T follicular helper cell (primary cell): ENCODE results near the gene ATP2A3.

Experiments used
- DNase-seq: peaks from one replicate; pipeline ENCODE4 v3.0.0-alpha.2; 2020; ENCODE audit warnings: low read depth

The ATP2A3 gene

GRCh38 chr17:3911271-3912053, 52.8 kb downstream of the ATP2A3 start:
- DNase-seq: peak; percentile 63

DNA sequence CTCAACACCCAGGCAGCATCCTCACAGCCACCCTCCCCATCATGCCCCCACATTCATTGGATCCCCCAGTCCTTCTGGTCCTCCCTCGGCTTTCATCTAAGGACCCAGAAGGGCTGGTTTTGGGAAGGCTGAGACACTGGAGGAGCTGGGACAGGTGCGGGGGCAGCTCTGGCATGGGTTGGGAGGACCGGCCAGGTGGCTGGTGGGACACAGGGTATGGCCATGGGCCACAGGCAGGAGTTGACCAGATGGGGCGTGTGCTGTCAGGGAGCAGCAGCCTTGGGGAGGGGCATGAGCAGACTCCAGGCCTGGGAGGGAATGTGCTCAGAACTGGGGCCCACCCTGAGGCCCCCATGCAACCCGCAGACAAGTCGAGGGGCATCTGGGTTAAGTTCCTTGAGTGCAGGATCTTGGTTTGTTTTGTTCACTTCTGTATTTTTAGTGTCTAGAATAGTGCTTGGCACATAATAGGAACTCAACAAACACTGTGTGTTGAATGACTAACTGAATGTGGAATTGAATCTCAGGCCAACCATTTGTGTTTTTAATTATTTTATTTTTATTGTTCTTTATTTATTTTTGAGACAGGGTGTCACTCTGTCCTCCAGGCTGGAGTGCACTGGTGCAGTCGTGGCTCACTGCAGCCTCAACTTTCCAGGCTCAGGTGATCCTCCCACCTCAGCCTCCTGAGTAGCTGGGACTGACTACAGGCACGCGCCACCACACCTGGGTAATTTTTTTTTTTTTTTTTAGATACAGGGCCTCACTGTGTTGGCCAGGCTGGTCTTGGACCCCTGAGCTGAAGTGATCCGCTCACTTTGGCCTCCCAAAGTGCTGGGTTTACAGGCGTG, 53.6 kb downstream of the ATP2A3 start:
- no peak for DNase-seq

GRCh38 chr17:3909257-3909656, 55.0 kb downstream of the ATP2A3 start:
- no peak for DNase-seq

GRCh38 chr17:3907483-3908216, 56.6 kb downstream of the ATP2A3 start:
- no peak for DNase-seq

DNA sequence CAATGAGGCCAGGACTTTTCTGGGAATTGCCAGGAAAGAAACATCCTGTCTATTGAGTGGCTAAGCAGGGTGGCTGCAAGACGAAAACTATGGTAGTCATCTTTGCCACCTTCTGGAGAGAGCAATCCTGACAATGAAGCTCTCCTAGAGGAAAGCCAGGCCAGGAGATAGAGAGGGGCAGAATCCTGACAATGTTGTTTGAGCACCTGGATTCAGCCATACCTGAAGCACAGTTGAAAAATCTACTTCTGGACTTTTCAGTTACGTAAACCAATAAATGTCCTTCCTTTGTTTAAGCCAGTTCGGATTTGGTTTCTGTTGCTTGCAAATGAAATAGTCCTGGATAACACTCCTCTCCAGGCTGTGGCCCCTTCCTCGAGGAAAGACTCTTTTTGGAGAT, 57.4 kb downstream of the ATP2A3 start:
- no peak for DNase-seq

DNA sequence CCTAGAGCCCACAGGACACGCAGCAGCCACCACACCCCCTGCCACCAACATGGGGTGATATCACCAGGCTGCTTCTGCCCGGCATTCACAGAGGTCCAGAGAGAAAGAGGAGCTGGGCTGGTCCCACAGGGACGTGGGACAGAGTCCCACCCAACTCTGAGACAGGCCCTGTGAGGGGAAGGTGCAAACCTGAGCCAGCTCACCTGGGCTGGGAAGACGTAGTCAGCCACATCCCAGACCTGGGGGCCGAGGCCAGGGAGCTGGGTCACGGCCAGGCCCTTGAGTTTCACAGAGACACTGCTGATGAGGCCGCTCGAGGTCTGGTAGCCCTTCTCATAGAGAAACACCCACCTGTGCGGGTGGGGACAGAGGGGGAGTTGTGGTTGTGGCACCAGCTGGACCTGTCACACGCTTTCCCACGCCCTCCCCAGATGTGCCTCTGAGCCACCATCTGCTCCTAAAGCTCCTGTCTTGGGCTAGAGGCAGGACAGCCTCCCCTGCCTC, 59.2 kb downstream of the ATP2A3 start:
- no peak for DNase-seq

- no peak for DNase-seq
Observed at GRCh38 chr17:3904501-3904900, 59.7 kb downstream of the ATP2A3 start.

- DNase-seq: no peak
Observed at GRCh38 chr17:3903881-3904290, 60.4 kb downstream of the ATP2A3 start.

DNA sequence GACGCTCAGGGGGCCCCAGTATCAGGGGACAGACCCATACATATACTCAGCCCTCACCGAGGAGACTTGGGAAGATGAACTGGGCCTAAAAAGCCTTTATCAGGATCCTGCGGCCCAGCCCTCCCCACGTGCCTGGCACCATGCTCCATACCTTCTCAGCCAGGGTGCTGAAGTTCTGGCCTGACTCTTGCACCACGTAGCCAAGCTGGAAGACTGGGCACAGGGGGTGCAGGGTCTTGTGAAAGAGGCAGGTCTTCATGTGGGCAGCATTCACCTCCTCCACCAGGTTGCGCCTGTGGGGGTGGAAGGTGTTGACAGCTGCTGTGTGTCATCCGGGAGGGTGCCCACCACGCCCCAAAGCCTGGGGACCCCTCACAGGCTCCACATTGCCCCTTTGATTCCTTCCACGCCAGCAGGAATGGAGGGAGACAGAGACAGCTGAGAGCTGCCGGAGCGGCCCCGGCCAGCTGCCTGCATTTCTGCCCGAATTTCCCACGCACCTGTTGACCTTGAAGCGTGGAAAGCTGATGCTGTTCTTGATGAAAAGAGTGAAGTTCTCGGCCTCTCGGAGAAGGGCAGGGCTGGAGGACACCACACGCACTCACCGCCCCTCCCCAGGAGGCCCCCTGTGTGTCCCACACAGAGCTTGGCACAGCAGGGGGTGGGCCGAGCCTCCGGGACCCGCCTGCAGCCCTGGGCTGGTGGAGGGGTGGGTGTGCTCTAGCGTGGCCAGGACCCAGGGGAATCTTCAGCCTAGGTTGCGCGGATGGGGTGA, 61.0 kb downstream of the ATP2A3 start:
- no peak for DNase-seq

DNA sequence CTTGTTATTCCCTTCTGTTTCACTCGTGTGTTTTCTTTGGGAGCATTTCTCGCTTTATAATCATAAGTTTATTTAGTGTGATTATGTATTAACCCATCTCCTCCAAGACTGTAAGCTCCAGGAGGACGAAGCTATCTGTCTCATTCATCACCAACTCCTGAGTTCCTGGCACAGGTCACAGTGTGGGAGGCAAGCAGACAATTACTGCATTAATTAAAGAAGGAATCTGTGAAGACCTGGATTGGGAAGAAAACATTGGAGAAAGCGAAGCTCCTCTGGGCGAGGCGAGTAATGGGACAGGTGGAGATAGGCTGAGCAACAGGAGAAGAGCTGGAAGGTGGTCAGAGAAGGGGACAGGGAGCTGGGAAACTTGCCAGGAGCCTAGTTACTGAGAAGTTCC, 63.6 kb downstream of the ATP2A3 start:
- DNase-seq: no peak

DNA sequence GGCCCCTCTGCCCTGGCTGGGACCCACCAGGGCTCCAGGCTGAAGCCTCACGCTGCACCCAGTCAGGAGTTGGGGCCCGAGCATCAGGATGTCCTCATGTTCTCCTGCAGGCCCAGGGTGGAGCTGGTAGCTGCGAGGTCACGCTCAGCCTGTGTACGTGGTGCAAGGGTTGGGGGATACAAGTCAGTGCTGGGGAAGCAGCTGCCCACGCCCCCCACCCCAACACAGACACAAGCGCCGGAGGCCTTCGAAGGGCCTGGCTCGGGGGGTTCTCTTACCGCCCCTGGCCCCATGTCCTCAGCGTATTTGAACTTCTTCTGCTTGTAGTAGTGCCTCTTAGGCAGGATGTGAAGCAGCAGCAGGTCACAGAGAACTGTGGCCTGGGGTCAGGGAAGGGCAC, 66.5 kb downstream of the ATP2A3 start:
- DNase-seq: no peak

DNA sequence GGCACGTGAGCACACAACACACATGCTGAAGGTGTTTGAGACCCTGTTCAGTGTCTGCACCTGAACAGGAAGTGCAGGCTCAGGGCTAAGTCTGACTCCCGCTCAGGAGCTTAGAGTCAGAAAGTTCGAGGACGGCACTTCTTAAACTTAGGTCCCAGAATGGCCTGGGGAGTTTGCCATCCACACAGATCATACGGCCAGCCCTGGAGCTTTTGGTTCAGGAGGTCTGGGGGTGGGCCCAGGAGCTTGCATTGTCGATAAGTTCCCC, 67.3 kb downstream of the ATP2A3 start:
- DNase-seq: no peak

- no peak for DNase-seq
Observed at GRCh38 chr17:3896108-3896967, 67.9 kb downstream of the ATP2A3 start.

DNA sequence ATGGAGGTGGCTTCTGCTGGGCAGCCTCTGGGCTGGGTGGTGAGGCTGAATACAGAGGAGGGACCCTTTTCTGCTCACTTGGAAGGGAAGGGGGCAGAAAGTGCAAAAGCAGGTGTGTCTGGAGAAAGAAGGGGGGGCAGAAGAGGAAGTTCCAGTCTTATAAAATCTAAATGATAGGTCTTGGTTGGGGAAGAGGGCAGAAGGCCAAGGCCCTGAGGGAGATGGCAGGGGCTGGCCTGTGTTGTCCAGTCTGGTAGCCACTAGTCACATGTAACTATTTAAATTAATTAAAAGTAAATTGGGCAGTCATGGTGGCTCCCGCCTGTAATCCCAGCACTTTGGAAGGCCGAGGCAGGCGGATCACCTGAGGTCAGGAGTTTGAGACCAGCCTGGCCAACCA, 68.9 kb downstream of the ATP2A3 start:
- no peak for DNase-seq

GRCh38 chr17:3894911-3895343, 69.3 kb downstream of the ATP2A3 start:
- no peak for DNase-seq

GRCh38 chr17:3894188-3894587, 70.0 kb downstream of the ATP2A3 start:
- DNase-seq: no peak

DNA sequence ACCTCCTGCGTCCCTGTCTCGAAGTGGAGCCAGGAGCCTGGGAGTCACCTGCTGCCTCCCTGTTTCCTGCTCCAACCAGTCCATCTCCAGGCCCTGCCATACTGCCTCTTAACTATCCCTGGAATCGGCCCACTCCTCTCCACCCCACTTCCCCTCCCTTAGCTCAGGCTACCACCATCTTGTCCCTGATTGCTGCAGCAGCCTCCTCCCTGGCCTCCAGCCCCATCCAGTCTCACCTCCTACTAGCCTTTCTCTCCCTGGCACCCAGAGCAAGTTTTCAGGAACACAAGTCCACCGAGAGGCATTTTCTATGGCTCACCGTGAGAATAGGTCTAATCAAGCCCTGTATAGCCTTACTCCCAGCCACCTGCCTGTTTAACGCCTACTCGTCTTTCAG, 70.5 kb downstream of the ATP2A3 start:
- DNase-seq: no peak

GRCh38 chr17:3893003-3893719, 71.1 kb downstream of the ATP2A3 start, which contains the start of gene CAMKK1:
CAMKK1 (minus strand) TSS chr17:3893053; CDS start chr17:3885687, 7,366 bp downstream.
- DNase-seq: peak; percentile 78

DNA sequence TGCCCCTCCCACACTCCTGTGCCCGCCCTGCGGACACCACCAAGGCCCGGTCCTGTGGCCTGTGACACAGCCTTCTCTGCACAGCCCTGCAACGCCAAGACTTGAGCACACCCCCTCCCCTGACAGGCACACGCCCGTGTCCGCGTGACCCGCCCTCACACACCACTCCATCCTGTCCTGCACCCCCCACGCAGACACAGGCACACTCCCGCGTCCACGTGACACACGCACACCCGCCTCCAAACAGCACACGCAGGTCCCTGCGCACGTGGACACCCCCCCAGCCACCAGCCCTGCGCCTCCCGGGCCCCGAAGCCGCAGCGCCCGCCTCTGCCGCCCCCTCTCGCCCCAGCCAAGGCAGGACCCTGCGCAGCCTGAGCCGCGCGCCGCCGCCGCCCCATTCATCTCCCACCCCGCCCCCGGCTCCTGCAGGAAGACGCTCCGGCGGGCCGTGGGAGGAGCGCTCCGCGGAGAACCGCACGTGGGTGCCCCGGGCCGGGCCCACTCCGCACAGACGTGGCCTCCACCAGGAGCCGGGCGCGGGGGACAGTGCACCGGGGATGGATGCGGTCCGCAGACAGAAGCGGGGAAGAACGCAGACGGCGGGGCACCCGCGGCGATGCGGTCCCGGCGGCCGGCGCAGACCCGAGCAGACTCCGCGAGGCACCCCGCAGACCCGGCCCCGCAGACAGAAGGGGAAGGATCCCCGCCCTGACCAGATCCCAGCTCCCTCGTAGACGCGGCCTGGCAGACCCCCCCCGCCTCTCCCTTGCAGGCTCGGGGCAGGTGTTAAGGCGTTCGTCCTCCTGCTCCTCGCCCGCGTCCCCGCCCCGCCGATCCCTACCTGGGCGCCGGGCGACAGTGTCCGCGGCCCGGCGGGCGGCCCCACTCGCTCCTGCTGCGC, 71.9 kb downstream of the ATP2A3 start:
- peak; percentile 73 for DNase-seq
